GM12878 (cell line): ENCODE data around the gene MFAP3L. TPM values are rescaled to one million over a fixed set of nuclear protein-coding genes. Genes with fewer than 3 reads are reported as not detected.

ENCODE experiments used
- ATAC-seq: fragments of 200-7000 bp; cut with Tn5 transposase; 3 replicates; pipeline ENCODE4 v1.9.1; 2020; ENCODE audit warnings: mild to moderate bottlenecking, moderate library complexity
- BruUV-seq: library from RNA; stranded (reverse); fragments of 400-500 nt; replicated peaks from 2 replicates; lab custom pipeline; 2021; lab: Mats Ljungman, UMichigan
- CTCF ChIA-PET: fragments of 300-600 bp; sonication (Branson Sonifier 250); formaldehyde crosslinking; extraction: SDS; loops from one replicate; lab custom pipeline; 2021; ENCODE audit warnings: inconsistent platforms; lab: Yijun Ruan, JAX
- POLR2A ChIA-PET: fragments of 350-600 bp; formaldehyde crosslinking; extraction: SDS; loops from one replicate; lab custom pipeline; 2021; ENCODE audit warnings: inconsistent platforms; lab: Charles Lee
- RAD21 ChIA-PET: fragments of 300-600 bp; sonication (Branson Sonifier 250); formaldehyde crosslinking; loops from one replicate; lab custom pipeline; 2023; ENCODE audit warnings: antibody characterized with exemption; ENCODE audit not compliant: unreplicated experiment; lab: Charles Lee
- SMC1A ChIA-PET: fragments of 300-600 bp; sonication (Branson Sonifier 250); formaldehyde crosslinking; loops from one replicate; lab custom pipeline; 2023; ENCODE audit not compliant: unreplicated experiment, uncharacterized antibody; lab: Charles Lee
- DNase-seq: peaks from one replicate; pipeline ENCODE4 v3.0.0-alpha.2; 2011; ENCODE audit warnings: low read depth, low spot score
- FAIRE-seq: peaks from 3 replicates; lab custom pipeline; 2011; peaks lifted over from hg19 to GRCh38; lab: Jason Lieb, UNC
- H2AFZ ChIP-seq: 2 replicates; pipeline ENCODE4 v1.6.0; 2011; ENCODE audit warnings: low read depth, low read length, control low read depth; ENCODE audit not compliant: control insufficient read depth
- H3K27ac ChIP-seq: 2 replicates; pipeline ENCODE4 v1.5.1; 2011; ENCODE audit warnings: control low read depth; ENCODE audit not compliant: control insufficient read depth, insufficient read depth
- H3K27me3 ChIP-seq, 2 experiments: replicated peaks in 1 of 2; 2 replicates each; pipeline versions ENCODE4 v1.6.0 to v1.6.1; 2011; ENCODE audit warnings: low read length in 1 of 2; ENCODE audit not compliant: control insufficient read depth in 2 of 2, insufficient read depth in 2 of 2
- H3K36me3 ChIP-seq, 2 experiments: 2 replicates each; pipeline ENCODE4 v1.5.1; 2011; ENCODE audit warnings: low read length in 1 of 2; ENCODE audit not compliant: control insufficient read depth in 2 of 2, insufficient read depth in 2 of 2
- H3K4me1 ChIP-seq: 2 replicates; pipeline ENCODE4 v1.6.1; 2011; ENCODE audit warnings: mild to moderate bottlenecking, low read length, moderate library complexity, mixed read lengths; ENCODE audit not compliant: control insufficient read depth, insufficient read depth
- H3K4me2 ChIP-seq: 2 replicates; pipeline ENCODE4 v1.6.0; 2011; ENCODE audit warnings: control low read depth; ENCODE audit not compliant: control insufficient read depth, insufficient read depth
- H3K4me3 ChIP-seq: fragments of 200-600 bp; sonication (generic); 2 replicates; pipeline ENCODE4 v1.5.1; 2016
- H3K79me2 ChIP-seq: 2 replicates; pipeline ENCODE4 v1.6.0; 2011; ENCODE audit warnings: low read length; ENCODE audit not compliant: control insufficient read depth, insufficient read depth
- H3K9ac ChIP-seq: 2 replicates; pipeline ENCODE4 v1.8.0; 2011; ENCODE audit warnings: low read length, control low read depth, mixed read lengths; ENCODE audit not compliant: control insufficient read depth, insufficient read depth
- H3K9me3 ChIP-seq: replicated peaks from 3 replicates; pipeline ENCODE4 v1.5.1; 2011; ENCODE audit warnings: mild to moderate bottlenecking, low read length; ENCODE audit not compliant: control insufficient read depth, insufficient read depth
- H4K20me1 ChIP-seq: 2 replicates; pipeline ENCODE4 v1.6.0; 2011; ENCODE audit not compliant: control insufficient read depth, insufficient read depth
- CREB1 ChIP-seq: IDR thresholded peaks from 2 replicates; pipeline ENCODE4 v1.6.1; 2012; ENCODE audit warnings: low read depth, mild to moderate bottlenecking, inconsistent platforms
- ELK1 ChIP-seq: IDR thresholded peaks from 2 replicates; pipeline ENCODE4 v1.6.1; 2012; ENCODE audit warnings: low read depth, low read length, improper control_type of control experiment
- HDAC2 ChIP-seq: fragments of 200-600 bp; sonication (generic); IDR thresholded peaks from 2 replicates; pipeline ENCODE4 v1.6.1; 2017
- IKZF1 ChIP-seq: fragments of 450-650 bp; conservative IDR thresholded peaks from 2 replicates; pipeline ENCODE4 v1.6.1; 2017; ENCODE audit warnings: antibody characterized with exemption, mild to moderate bottlenecking
- MTA3 ChIP-seq: IDR thresholded peaks from 2 replicates; pipeline ENCODE4 v1.6.1; 2012; ENCODE audit warnings: low read length, inconsistent platforms, borderline replicate concordance
- NR2F1 ChIP-seq: fragments of 450-650 bp; conservative IDR thresholded peaks from 2 replicates; pipeline ENCODE4 v1.6.1; 2017; ENCODE audit warnings: mild to moderate bottlenecking
- POU2F2 ChIP-seq: IDR thresholded peaks from 3 replicates; pipeline ENCODE4 v1.6.1; 2011; ENCODE audit warnings: low read depth, mild to moderate bottlenecking, low read length, borderline replicate concordance
- PRDM15 ChIP-seq: fragments of 450-650 bp; formaldehyde crosslinking; IDR thresholded peaks from 2 replicates; pipeline ENCODE4 v1.4.0; 2020; ENCODE audit warnings: mild to moderate bottlenecking, moderate library complexity
- STAT1 ChIP-seq: fragments of 450-650 bp; conservative IDR thresholded peaks from 2 replicates; pipeline ENCODE4 v1.6.1; 2014; ENCODE audit warnings: antibody characterized with exemption, mild to moderate bottlenecking
- ZBTB4 ChIP-seq: fragments of 450-650 bp; formaldehyde crosslinking; IDR thresholded peaks from 2 replicates; pipeline ENCODE4 v1.4.0; 2022; ENCODE audit warnings: mild to moderate bottlenecking, moderate library complexity
- WGBS: methylation state at CpG from one replicate; pipeline ENCODE4 v1.1.6; 2016; ENCODE audit warnings: low lambda C conversion rate; ENCODE audit not compliant: insufficient replicate concordance, insufficient coverage; ENCODE audit errors: missing lambda C conversion rate; 5-methylcytosine and 5-hydroxymethylcytosine counted together
- in situ Hi-C: fragments of 300-500 bp; cut with MboI; formaldehyde crosslinking; loops from 9 replicates; pipeline ENCODE4 v1.14.3; 2018; ENCODE audit warnings: mixed read lengths
- intact Hi-C: fragments of 100-400 bp; cut with micrococcal nuclease; formaldehyde crosslinking; loops from one replicate; pipeline ENCODE4 v1.14.2; 2022; ENCODE audit not compliant: unreplicated experiment
- polyA plus RNA-seq, 11 experiments: library from polyadenylated mRNA; depleted of rRNA in 4 of 11; unstranded in 6 of 11; stranded (reverse) in 5 of 11; fragments of >200 nt; fragmentation: Nextera tagmentation in 4 of 11; fragmentation: Illumina TruSeq in 1 of 11; extraction: Ambion mirVana in 4 of 11; extraction: Trizol in 1 of 11; gene quantifications; 1 replicate in 1 of 11; 2 replicates in 10 of 11; pipeline versions ENCODE4 v1.2.1 to v1.2.3, GENCODE V29; 2011 to 2016; ENCODE audit warnings: inconsistent platforms in 2 of 11, missing spikeins in 2 of 11, low read depth in 1 of 11
- total RNA-seq, 4 experiments: library from RNA; depleted of rRNA in 3 of 4; stranded (reverse); fragments of >200 nt in 3 of 4; fragmentation: Illumina TruSeq in 1 of 4; extraction: Trizol in 1 of 4; gene quantifications; 2 replicates each; pipeline versions ENCODE4 v1.2.1 to v1.2.3, GENCODE V29; 2013 to 2021

The MFAP3L gene
- total and polyA plus RNA-seq, 10 of the 15 experiments (the other 5 are each of a cell fraction or from before 2014, with no cell fraction given): 0.10 to 3.0 TPM; not detected in 8

- H3K9me3 ChIP-seq: no peaks in the 10 kb centered on the region
- no peak overlapping the region for H3K9ac ChIP-seq
- intact Hi-C loops: no loop called here
- SMC1A ChIA-PET: interaction anchor here (0.8 to 1.1 kb wide), 2 partner anchors 24 to 424 kb away, joined by 3 to 4 read pairs; partner anchors contain the start of gene NEK1
- no peak overlapping the region for H3K27ac ChIP-seq
- no peaks in the 10 kb centered on the region for H4K20me1 ChIP-seq
- RAD21 ChIA-PET: no interaction called here
- no peaks in the 10 kb centered on the region for H3K36me3 ChIP-seq
- POLR2A ChIA-PET: no interaction called here
- TF ChIP-seq PRDM15 (CRISPR knock-in tag): no peak
- no peak for TF ChIP-seq MTA3
- no peak for TF ChIP-seq POU2F2
- in situ Hi-C loops: no loop called here
- no peak overlapping the region for H3K4me3 ChIP-seq
- no peaks in the 10 kb centered on the region for H3K79me2 ChIP-seq
- CTCF ChIA-PET: interaction anchor here (1.1 kb wide), 1 partner anchor 11 kb away, joined by 4 read pairs; no protein-coding TSS in a partner anchor
- FAIRE-seq: no peak
- H3K4me2 ChIP-seq: no peak overlapping the region
- no peak for ATAC-seq
- H3K27me3 ChIP-seq: no peaks in the 10 kb centered on the region
- BruUV-seq: no TSS peak
- 42% methylated on average over 1 of the region's 1 CpG for WGBS
- H2AFZ ChIP-seq: no peak overlapping the region
- no peak for DNase-seq
- no peaks in the 10 kb centered on the region for H3K4me1 ChIP-seq
These were observed 11.3 kb upstream of the MFAP3L start for GRCh38 chr4:170037481-170037880.

- CTCF ChIA-PET: no interaction called here
- no peak for DNase-seq
- no TSS peak for BruUV-seq
- 22% methylated on average over 3 of the region's 3 CpGs for WGBS
- no peaks in the 10 kb centered on the region for H3K36me3 ChIP-seq
- H3K27ac ChIP-seq: no peak overlapping the region
- no peak overlapping the region for H3K4me2 ChIP-seq
- H3K27me3 ChIP-seq: no peaks in the 10 kb centered on the region
- H3K79me2 ChIP-seq: no peaks in the 10 kb centered on the region
- no peaks in the 10 kb centered on the region for H3K9me3 ChIP-seq
- SMC1A ChIA-PET: no interaction called here
- H3K4me3 ChIP-seq: no peak overlapping the region
- no peak for ATAC-seq
- intact Hi-C loops: no loop called here
- no peak overlapping the region for H3K9ac ChIP-seq
- no peak for FAIRE-seq
- H2AFZ ChIP-seq: no peak overlapping the region
- POLR2A ChIA-PET: no interaction called here
- in situ Hi-C loops: no loop called here
- RAD21 ChIA-PET: no interaction called here
- no peaks in the 10 kb centered on the region for H4K20me1 ChIP-seq
- H3K4me1 ChIP-seq: no peaks in the 10 kb centered on the region
- TF ChIP-seq CREB1: no peak
- no peak for TF ChIP-seq HDAC2
- no peak for TF ChIP-seq NR2F1
- no peak for TF ChIP-seq ELK1
- no peak for TF ChIP-seq IKZF1
- TF ChIP-seq ZBTB4: no peak
- TF ChIP-seq STAT1: no peak
These were observed 9.7 kb upstream of the MFAP3L start for GRCh38 chr4:170035845-170036244.
